Measurements from ENCODE around the gene HOXA6.

HOXA6 gene

DNA sequence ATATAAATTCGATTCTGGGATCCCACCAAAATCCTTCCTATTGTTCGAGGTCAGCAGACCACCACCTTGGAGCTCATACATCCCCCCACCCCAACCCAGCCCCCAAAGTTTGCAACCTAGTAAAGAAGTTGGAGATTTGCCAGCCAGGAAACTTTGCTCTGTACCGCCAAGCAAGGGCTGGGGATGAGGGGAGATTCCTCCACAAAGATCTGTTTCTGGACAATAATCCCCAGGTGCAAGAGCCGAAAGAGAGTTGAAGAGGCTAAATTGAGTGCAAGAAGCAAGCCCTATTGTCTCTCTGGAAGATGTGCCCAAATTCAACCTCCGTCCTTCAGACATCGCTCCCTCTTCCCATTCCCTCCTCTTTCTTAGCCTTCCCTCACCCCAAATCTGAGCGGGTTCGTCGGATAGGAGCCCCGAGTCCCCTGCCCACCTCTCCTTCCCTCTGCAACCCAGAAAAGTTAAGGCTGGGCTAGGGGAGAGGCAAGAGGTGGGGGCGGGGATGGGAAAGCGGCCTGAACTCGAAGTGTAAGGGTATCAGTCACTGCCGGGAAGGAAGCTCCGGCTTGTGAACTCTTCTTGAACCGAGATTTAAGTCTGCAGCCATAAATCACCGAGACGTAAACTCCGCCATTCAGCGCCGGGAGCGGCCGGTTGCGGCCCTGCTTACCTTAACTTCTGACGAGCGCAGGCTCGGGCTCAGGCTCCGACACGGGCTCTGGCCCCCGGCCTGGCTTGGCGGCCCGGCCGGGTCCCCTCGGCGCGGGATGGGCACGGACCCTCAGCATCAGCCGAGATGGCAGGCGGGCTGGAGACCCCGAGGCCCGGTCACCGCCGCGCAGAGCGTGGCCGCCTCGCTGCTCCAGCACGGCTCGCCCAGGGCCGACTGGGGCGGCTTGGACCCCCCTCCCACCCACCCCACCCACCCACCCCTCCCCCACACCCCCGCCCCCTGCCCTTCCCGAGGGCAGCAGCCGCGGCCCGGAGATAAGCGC, 34.3 kb downstream of the HOXA6 start:
- DNase-seq (ENCODE audit: extremely low read depth, low read depth), result no peak
- TF ChIP-seq, protein P1, sequence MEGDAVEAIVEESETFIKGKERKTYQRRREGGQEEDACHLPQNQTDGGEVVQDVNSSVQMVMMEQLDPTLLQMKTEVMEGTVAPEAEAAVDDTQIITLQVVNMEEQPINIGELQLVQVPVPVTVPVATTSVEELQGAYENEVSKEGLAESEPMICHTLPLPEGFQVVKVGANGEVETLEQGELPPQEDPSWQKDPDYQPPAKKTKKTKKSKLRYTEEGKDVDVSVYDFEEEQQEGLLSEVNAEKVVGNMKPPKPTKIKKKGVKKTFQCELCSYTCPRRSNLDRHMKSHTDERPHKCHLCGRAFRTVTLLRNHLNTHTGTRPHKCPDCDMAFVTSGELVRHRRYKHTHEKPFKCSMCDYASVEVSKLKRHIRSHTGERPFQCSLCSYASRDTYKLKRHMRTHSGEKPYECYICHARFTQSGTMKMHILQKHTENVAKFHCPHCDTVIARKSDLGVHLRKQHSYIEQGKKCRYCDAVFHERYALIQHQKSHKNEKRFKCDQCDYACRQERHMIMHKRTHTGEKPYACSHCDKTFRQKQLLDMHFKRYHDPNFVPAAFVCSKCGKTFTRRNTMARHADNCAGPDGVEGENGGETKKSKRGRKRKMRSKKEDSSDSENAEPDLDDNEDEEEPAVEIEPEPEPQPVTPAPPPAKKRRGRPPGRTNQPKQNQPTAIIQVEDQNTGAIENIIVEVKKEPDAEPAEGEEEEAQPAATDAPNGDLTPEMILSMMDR (IDR thresholded peaks at IDR 0.05; ENCODE audit: low read depth, low read length, missing control alignments), result no peak
- H3K4me3 ChIP-seq (replicated peaks; ENCODE audit: low read depth, low read length), result no peak overlapping the region

DNA sequence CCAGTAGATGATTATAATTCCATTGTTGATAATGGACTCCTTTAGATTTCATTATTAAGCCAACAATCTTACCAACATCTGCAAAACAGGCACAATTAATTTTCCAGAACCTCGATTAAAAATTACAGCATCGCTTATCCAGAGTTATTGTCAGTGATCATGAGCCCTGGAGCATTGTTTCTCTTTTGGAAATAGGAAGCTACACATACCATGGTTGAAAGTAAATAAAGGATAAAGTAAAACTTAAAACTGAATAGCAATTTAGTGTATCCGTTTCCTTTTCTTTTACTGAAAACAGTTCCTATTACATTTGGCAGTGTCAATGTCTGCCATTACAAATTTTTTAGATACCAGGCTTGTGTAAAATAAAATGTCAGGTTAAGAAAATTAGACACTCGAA, 35.2 kb downstream of the HOXA6 start:
- TF ChIP-seq, protein P1 (IDR thresholded peaks at IDR 0.05; ENCODE audit: low read depth, low read length, missing control alignments), result no peak
- H3K4me3 ChIP-seq (replicated peaks; ENCODE audit: low read depth, low read length), result no peak overlapping the region
- DNase-seq (ENCODE audit: extremely low read depth, low read depth), result no peak

DNA sequence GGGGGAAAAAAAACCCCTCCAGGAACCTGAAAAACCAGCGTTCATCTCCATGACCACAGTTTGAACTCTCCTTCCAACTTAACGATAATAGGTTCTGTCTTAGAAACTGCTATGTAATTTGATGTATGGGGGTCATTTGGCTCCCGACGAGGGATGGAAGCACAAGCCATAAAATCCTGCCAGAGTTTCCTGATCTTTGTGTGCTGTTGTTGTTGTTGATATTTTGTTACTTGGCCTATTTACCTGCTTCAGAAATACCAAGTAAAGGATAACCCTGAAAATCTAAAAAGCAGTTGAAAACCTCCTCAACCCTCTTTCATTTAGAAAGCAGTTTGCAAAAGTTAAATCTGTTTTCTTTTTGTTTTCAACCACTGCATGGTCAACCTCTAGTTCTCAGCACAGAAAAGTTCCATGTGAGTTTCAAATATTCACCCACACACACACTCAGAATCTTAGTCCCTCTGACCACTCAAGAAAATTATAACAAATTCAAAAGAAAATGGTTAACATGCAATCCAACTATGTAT, 35.8 kb downstream of the HOXA6 start:
- no peak overlapping the region for H3K4me3 ChIP-seq (replicated peaks; ENCODE audit: low read depth, low read length)
- DNase-seq (ENCODE audit: extremely low read depth, low read depth), result no peak
- TF ChIP-seq, protein P1 (IDR thresholded peaks at IDR 0.05; ENCODE audit: low read depth, low read length, missing control alignments), result no peak

DNA sequence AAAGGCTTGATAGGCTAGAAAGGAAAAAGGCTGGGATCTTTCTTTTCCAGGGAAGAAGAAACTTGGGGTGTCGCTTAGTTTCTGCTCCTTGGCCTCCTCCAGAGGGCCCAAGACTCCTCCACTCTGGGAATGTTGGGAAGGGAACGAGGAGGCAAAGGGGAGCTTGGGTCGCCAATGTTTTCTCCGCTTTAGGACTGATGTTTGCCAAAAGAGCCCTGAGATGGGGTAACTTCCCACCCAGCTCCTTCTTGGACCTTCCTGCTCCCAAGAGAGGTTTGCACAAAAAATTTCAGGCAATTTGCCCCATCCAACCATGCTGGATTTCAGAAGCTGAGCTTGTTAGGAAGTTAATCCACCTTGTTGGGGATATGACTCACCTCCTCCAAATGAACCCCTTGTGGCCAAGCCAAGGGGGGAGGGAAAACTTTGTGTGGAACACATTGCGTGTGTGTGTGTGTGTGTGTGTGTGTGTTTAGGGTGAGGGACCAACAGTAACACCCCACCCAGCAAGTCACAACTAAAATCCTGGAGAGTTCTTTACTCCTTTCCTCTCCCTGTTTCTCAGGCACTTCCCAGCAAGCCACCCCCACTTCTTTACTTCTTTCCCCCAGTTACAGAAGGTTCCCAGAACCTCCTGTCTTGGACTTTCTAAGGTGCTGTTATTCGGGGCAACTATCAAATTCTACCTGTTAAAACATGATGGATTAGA, 36.4 kb downstream of the HOXA6 start:
- TF ChIP-seq, protein P1 (IDR thresholded peaks at IDR 0.05; ENCODE audit: low read depth, low read length, missing control alignments), result no peak
- no peak overlapping the region for H3K4me3 ChIP-seq (replicated peaks; ENCODE audit: low read depth, low read length)
- no peak for DNase-seq (ENCODE audit: extremely low read depth, low read depth)

DNA sequence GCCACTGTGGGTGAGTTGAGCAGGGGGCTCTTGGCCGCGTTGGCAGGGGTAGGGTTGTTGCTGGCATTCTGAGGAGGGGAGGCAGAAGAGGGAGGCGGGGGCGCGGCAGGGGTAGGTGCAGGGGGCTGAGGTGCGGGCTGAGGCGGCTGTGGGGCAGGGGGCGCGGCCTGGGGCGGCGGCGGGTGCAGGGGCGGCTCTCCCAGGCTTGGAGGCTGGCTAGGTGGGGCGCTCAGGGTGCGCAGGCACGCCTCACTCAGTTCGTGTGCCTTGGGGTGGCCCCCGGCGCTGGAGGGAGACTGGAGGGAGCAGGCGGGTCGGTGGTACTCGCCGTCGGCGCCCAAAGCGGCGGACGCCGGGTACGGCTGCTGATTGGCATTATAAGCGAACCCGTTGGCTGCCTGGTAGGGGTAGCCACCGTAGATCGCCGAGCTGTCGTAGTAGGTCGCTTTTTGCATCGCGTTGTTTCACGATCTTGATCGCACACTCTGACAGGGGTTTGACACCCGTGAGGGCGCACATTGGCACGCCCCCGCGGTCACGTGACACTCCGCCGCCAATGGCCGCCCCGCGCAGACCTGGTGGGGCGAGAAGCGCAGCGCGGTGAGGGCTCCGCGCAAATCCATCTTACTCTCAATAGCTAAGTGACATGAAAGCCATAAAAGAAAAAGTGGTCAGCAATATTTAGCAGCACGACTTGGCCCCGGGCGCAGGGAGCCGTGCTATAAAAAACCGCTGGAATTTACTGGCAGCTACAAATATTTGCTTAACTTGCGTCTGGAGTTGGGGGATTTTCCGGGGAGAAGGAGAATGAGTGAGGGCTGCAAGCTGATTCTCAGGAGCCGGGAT, 37.2 kb downstream of the HOXA6 start:
- TF ChIP-seq, protein P1 (IDR thresholded peaks at IDR 0.05; ENCODE audit: low read depth, low read length, missing control alignments), result no peak
- no peak for DNase-seq (ENCODE audit: extremely low read depth, low read depth)
- H3K4me3 ChIP-seq (replicated peaks; ENCODE audit: low read depth, low read length), result no peak overlapping the region

Data from HFF-Myc (cell line).